HG03064 (cell line): ENCODE results near the gene SDC4.

Experiments
- ATAC-seq: cut with Tn5 transposase; IDR thresholded peaks from one replicate; pipeline ENCODE4 v1.9.1; 2021; ENCODE audit warnings: low read depth; ENCODE audit not compliant: unreplicated experiment

The SDC4 gene

DNA sequence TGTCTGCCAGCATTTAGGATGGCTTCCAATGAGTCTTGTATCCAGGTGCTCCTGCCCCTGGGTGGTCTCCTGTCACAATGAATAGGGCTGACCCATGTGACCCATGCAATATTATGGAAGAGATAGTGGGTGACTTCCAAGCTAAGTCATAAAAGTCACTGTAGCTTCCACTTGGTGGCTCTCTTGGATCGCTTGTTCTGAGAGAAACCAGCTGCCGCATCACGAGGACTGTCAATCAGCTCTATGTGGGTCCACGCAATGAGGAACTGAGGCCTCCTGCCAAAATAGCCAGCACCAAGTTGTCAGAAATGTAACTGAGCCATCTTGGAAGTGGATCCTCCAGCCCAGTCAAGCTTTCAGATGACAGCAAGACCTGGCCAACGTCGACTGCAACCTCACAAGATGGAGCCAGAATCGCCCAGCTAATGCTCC, 25.3 kb downstream of the SDC4 start:
- no peak for ATAC-seq

DNA sequence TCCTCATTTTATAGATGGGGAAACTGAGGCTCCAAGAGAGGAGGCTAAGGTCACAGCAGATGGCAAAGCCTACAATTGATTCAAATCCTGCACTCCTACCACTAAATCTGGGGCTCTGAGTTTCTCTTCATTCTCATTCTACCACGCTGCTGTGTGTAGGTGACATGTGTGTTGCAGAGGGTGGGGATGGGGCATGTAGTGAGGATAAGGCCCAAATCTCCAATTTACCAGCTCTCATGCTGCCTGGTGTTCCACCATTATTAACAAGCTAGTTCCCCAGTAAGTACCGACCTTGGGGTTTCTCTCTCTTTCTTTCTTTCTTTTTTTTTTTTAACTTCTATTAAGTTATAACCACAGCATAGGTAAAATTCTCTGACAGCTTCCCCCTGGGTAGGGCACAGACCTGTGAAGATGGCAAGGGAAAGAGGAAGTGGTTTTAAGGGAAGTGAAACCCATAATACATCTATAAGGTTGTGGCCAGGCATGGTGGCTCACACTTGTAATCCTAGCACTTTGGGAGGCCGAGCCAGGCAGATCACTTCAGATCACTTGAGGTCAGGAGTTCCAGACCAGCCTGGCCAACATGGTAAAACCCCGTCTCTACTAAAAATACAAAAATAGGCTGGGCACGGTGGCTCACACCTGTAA, 27.2 kb downstream of the SDC4 start:
- ATAC-seq = no peak

DNA sequence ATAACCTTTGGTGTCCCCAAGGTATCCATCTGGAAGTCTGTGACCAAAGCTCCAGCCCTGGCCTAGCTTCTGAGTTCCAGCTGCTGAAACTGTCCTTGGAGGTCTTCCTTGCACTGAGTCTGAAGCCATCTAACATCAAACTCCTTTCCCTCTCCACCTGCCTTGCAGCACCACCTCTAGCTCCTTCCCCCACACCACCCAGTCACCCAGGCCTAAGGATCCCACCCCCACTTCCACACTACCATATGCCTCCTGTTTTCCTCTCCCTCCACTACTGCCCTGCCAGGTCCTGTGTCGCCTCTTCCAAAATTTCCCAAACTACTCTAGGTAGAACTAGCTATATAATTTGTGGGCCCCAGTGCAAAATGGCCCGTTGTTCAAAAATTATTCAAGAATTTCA, 29.3 kb downstream of the SDC4 start:
- ATAC-seq = no peak

DNA sequence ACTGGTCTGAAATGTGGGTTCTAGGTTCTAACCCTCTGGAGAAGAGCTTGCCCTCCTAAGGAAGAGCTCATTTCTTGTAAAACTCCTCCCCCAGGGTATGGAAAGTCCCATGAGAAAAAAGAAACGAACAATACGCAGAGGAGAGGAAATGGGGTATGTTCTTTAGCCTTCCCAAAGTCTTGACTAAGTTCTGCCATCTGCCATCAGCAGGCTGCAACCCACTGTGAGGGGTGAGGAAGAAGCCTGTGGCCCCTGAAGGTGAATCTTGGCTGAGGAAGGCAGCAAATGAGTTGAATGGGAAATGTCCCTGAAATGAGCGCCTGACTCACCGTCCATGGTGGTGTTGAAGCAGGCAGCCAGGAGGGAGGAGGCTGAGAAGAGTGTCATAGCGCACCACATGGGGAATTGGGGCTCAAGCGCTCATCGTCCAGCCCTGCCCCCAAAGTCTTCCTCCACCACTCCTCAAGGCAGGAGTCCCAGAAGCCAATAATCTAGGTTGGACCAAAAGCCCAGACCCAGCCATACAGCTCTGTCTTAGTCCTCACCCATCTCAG, 29.8 kb downstream of the SDC4 start:
- ATAC-seq = no peak

DNA sequence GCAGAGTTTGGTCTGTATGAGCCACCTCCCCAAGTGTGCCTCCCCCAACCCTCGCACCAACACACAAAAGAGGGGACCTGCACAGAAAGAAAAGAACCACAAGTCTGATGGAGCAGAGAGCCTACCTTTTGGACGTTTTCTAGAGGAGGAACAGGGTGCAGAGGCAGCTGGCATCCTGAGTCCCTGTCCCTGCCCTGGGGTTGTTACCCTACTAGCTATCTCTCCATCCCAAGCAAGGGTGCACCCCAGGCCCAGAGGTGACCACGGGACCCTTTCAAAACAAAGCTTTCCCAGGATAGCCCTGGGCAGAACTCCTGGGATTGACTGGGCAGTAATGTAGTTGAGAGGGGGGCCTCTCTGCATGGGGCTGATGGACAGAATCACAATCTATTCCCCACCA, 30.4 kb downstream of the SDC4 start:
- ATAC-seq = no peak

DNA sequence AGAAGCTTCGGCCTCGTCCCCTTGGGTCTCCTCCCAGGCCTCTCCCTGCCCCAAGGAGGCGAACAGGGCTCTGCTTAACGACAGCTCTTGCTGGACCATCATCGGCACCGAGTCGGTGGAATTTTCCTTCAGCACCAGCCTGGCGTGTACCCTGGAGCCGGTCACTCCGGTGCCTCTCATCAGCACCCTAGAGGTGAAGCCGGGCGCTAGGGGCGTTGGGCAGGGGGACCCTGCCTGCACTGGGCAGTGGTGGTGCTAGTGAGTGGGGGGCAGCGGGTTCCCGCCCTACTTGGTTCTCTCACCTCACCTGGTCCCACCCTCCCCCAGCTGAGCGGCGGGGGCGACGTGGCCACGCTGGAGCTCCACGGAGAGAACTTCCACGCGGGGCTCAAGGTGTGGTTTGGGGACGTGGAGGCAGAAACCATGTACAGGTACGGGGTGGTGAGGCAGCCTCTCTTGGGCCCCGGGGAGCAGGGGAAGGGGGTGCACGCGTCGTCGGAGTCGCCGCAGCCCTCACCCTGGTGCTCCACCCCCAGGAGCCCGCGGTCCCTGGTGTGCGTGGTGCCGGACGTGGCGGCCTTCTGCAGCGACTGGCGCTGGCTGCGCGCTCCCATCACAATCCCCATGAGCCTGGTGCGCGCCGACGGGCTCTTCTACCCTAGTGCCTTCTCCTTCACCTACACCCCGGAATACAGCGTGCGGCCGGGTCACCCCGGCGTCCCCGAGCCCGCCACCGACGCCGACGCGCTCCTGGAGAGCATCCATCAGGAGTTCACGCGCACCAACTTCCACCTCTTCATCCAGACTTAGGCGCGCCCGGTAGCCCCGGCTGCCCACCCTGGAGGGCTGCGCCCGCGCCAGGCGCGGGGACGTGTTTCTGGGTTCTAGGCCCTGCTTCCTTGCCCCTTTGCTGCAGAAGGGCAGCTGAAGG, 31.8 kb downstream of the SDC4 start:
- ATAC-seq = no peak

DNA sequence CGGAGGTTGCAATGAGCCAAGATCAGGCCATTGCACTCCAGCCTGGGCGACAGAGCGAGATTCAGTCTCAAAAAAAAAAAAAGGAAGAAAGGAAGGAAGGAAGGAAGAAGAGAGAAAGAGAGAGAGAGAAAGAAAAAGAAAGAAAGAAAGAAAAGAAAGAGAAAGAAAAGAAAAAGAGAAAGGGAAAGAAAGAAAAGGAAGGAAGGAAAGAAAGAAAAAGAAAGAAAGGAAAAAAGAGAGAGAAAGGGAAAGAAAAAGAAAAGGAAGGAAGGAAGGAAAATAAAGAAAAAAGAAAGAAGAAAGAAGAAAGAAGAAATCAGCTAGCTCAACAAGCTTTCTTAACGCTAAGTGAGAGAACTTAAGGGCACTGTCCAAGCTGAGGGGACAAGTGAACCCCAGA, 32.6 kb downstream of the SDC4 start:
- no peak for ATAC-seq

DNA sequence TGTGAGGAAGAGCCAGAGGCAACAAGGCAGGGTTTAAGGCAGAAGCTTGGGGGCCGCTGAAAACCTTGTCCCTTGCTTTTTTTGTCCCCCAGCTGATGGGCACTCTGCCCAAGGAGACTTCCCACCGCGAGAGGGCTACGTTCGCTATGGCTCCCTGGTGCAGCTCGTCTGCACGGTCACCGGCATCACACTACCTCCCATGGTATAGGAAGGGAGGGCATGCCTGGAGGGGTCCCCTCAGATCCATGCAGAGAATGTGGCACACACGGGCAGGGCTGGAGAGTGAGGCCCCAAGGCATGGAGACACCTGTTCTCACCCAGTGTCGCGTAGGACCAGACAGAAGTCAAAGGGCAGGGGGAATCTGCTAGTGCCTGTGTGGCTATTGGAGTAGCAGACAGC, 34.3 kb downstream of the SDC4 start:
- no peak for ATAC-seq

DNA sequence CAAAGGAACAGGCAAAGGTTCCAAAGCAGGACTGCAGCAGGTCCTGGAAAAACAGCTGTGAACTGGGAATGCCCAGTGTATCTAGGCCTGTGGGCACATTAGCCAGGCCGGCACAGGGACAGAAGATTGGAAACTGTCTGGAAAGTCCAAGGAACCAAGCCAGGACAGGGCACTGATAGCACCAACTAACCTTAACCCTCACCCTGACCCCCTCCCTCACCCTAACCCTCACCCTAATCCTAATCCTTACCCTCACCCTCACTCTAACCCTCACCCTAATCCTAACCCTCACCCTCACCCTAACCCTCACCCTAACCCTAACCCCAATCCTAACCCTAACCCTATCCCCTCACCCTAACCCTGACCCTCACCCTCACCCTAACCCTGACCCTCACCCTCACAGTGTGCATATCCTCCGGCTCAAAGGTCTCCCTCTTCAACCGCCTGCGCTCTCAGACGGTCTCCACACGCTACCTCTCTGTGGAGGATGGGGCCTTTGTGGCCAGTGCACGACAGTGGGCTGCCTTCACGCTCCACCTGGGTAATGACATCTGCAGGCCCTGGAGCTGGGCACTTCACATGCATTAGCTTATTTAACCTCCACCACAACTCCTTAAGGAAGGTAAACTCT, 35.0 kb downstream of the SDC4 start:
- no peak for ATAC-seq

DNA sequence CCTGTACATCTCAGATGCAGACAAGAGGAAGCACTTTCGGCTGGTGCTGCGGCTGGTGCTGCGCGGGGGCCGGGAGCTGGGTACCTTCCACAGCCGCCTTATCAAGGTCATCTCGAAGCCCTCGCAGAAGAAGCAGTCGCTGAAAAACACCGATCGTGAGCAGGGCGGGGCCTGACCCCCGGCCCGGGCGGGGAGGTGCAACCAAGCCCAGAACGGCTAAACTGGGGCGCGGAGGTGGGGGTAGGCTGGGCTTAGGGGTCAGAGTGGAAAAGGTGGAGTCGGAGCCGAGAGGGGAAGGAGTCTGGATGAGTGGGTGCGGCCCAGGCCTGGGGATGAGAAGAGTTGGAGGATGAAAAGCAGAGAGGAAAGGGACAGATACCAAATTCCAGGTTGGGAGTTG, 36.0 kb downstream of the SDC4 start:
- ATAC-seq = no peak

DNA sequence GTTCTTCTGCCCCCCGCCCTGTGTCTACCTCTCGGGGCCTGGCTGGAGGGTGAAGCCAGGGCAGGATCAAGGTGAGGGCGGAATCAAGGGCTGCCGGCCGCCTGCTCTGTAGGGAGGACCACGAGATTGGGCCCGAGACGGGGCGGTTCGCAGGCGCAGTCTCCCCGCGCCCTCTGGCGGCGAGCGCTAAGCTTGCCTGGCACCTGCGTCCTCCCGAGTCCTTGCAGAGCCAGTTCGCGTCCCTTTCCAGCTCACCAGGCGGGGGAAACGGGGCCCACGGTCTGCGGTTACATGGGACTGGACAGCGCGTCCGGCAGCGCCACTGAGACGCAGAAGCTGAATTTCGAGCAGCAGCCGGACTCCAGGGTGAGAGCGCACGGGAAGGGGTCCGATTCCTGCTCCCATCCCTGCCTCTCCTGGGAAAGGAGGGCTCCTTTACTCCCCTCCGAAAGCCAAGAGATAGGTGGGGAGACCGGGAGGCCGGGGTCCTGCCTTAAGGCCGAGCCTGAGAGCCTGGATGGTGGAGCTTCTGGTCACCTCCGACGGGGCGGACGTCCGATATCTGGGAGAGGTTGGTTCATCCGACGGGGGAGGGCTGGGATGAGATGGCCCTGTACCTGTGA, 36.5 kb downstream of the SDC4 start:
- ATAC-seq = no peak

DNA sequence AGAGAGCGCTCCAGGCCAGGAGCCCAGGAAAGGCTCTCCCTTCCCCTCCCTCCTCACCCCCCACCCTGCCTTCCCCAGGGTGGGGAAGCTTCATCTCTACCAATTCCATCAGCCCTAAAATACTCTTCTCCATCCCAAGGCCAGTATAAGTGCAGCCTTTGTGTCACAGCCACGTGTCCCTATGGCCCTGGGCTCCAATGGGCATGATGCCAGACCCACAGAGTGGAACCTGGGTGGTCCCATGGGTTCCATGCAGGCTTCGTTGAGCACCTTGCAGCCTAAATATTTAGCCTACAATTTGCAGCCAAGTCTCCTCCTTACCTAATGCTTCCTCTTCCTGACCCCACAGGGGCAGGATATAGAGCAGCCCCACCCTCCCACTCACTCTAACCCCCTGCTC, 39.1 kb downstream of the SDC4 start:
- ATAC-seq = no peak

DNA sequence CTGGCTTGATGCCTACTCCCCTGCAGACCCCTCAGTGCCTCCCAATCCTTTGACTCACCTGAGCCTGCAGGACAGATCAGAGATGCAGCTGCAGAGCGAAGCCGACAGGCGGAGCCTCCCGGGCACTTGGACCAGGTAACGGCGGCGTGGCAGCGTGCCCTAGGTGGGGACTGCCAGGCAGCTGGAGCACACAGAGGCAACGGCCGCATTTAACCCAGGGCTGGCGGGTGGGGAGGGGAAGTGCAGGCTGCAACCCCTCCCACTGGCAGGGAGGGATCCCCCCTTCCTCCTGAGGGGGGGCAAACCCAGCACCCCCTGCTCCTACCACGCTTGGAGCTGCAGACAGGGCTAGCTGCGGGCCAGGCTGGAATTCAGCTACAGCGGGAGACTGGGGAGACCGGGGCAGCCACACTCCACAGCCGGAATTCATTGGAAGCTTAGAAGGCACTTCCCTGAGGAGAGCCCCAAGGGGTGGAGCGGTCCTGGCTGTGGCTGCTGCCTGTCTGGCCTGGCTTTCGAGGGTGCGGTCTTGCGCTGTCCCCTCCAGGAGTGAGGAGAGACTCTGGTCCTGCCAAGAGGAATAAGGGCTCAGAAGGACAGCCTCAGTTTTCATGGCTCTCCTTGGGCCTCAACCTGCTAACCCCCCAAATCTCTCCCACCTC, 40.0 kb downstream of the SDC4 start, which contains the start of gene MATN4:
Gene MATN4 (minus strand): TSS at position 183 of the 662 bp plus-strand sequence. CDS start 2,717 bp downstream, outside the sequence.
- ATAC-seq = no peak

DNA sequence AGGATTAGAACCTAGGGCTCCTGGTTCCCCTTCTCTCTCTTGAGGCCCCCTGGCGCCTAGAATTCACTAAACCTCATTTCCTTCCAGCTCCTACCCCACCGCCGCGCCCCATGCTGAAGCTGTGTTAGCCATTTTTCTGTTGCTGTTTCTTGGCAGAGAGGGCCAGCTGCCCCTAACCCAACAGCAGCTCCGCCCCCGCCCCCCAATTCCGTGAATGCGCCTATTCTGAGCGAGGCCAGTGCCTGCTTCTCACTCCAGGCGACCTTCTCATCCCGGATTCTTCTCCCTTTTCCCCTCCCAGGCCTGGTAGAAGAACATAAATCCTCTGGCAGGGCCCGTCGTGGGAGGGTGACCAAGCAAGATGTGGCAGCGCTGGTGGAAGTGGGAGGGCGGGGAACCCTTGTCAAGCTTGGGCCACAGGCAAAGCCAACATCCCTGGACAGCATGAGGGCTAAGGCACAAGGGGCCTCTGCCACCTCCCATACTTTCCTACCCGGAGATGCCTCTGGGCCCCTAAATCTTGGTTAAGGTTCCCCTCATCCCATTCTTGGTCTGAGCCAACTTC, 41.1 kb downstream of the SDC4 start:
- ATAC-seq = no peak

DNA sequence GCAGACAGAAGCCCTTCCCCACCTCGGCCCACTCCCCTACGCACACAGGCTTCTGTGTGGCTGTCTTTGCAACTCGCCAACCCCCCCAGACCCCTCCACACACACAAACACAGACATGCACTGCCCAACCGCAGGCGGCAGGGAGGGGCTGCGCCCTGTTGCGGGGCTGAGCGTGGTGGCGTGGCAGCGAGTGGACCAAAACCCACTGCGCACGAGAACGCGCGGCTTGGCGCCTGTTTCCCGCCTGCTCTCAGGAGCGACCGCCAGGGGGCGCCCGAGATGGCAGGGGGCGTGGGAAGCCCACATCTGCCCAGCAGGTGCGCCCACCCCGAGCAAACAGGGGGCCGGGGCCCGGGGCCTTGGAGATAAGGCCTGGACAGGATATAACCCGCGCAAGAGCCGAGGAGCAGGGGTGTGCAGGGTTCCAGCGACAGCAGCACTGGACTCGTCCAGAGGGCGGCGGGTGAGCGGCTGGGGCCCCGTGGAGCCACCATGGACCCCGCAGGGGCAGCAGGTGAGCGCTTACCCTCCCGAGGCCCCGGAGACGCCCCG, 41.7 kb downstream of the SDC4 start, which contains the start of gene RBPJL:
Gene RBPJL (plus strand): TSS at position 410 of the 552 bp plus-strand sequence. CDS start 83 bp downstream, at position 493.
- ATAC-seq = no peak

DNA sequence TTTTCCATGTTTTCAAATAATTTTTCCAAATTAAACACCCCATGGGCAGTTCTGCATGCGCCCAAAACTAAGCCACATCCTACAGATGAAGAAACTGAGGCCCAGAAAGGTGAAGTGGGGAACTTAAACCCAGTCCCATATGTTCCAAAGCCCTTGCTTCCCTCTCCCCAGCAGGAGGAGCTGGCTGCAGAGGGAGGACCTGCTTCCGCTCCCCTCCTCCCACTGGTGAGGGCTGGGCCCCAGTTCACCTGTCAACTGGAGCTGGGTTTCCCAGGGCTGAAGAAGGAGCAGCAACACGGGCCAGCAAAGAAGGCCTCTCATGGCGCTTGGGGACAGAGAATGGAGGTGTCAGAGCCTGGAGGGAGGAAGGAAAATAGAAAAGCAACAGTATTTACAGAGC, 43.0 kb downstream of the SDC4 start:
- no peak for ATAC-seq

DNA sequence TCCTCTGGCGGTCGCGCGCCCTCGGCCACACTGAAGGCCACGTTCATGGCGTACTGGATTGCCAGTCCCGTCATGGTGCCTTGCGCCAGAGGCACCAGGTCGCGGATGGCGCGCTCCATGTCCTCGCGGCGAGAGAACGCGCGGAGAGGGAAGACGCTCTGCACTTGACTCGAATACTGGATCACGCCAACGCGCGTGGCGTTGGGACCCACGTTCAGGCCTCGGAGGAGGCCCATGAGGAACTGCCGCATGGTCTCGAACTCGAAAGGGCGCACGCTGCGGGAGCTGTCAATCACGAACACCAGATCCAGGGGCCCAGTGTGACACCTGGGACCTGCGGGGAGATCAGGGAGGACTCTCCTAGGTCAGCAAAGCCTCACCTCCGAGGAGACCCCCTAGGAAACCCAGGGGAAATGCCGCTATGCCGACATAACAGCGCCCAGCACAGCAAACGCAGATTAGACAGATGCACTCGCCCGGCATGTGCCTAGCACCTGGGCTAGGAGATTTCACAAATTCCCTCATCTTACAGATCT, 43.7 kb downstream of the SDC4 start:
- no peak for ATAC-seq

DNA sequence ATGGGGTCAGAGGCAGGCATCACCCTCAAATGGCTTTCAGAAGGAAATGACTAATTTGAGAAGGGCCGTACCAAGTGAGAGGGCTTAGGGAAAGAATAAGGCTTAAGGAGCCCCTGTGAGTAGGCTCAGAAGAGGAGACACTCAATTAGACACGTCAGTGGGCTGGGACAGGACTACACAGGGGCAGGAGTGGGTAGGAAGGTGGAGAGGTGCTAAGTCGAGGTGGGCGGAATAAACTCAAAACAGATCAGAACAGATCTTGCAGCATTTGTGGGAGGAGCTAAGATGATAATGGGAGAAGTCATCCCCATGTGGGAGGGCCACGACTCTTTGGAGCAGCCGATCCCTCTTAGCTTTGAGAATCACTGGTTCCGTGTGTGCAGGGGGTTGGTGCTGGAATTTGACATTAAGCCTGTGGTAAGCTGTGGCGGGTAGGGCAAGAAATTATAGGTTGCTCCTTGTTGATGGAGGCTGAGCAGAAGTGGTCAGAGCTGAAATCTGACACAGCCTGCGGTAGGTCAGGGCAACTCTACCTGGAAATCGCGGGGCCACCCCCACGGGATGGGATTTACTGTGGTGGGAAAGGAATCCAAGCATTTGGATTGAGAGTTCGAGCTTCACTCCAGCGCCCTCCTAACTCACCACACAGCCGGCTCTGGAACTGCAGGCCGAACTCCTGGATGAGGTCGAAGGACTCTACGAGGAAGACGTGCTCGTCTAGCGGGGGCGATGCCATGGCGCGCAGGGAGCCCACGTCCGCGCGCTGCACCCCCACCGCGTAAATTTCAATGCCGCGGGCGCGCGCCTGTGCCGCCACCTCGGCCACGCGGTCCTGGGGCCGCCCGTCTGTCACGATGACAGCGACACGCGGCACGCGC, 44.4 kb downstream of the SDC4 start:
- no peak for ATAC-seq
